Measurements from ENCODE around the gene ZNF264.
A peak's percentile ranks its signal among the peaks of the same experiment; 100 is the strongest.

The ZNF264 gene

GRCh38 chr19:57245959-57246358 lies 54.7 kb downstream of the ZNF264 start:
- DNase-seq: no peak

- DNase-seq: no peak
Observed at GRCh38 chr19:57248646-57249045, 57.3 kb downstream of the ZNF264 start.

- DNase-seq: no peak
Observed at GRCh38 chr19:57249329-57249728, 58.0 kb downstream of the ZNF264 start.

- DNase-seq: peak; percentile 31
Observed at GRCh38 chr19:57253767-57254166, 62.5 kb downstream of the ZNF264 start.

- no peak for DNase-seq
Observed at GRCh38 chr19:57262044-57262443, 70.7 kb downstream of the ZNF264 start.

- no peak for DNase-seq
Observed at GRCh38 chr19:57263244-57263741, 72.0 kb downstream of the ZNF264 start.

GRCh38 chr19:57267291-57267690 lies 76.0 kb downstream of the ZNF264 start:
- no peak for DNase-seq

- no peak for DNase-seq
Observed at GRCh38 chr19:57269515-57270250, 78.4 kb downstream of the ZNF264 start.

GRCh38 chr19:57271280-57271679 lies 80.0 kb downstream of the ZNF264 start:
- no peak for DNase-seq

Data from activated naive CD4-positive, alpha-beta T cell treated with Interleukin-2 at 50 U/mL for 16 hours (primary cell).